Urinary bladder (tissue), 4 donors: ENCODE results near the gene ATMIN. TPM values are rescaled to one million over a fixed set of nuclear protein-coding genes. Genes with fewer than 3 reads are reported as not detected.

ENCODE experiments used
- DNase-seq: peaks from one replicate; pipeline ENCODE4 v3.0.0-alpha.2; 2015; ENCODE audit errors: extremely low spot score
- H3K27ac ChIP-seq: one replicate; pipeline ENCODE4 v1.5.1; 2013; ENCODE audit warnings: low read depth, mild to moderate bottlenecking, moderate library complexity
- H3K36me3 ChIP-seq: one replicate; pipeline ENCODE4 v1.6.1; 2013; ENCODE audit warnings: mild to moderate bottlenecking, moderate library complexity; ENCODE audit not compliant: insufficient read depth
- H3K4me1 ChIP-seq: one replicate; pipeline ENCODE4 v1.6.1; 2013; ENCODE audit warnings: mild to moderate bottlenecking, moderate library complexity; ENCODE audit not compliant: insufficient read depth
- H3K4me3 ChIP-seq: one replicate; pipeline ENCODE4 v1.5.1; 2013; ENCODE audit warnings: low read depth, low read length
- WGBS: extraction: QIAGEN DNeasy Blood & Tissue Kit; methylation state at CpG from one replicate; pipeline ENCODE4 v1.1.7; 2013; 5-methylcytosine and 5-hydroxymethylcytosine counted together
- polyA plus RNA-seq: library from polyadenylated mRNA; stranded (reverse); fragments of 200-250 nt; gene quantifications from one replicate; pipeline ENCODE4 v1.2.3, GENCODE V29; 2013
- total RNA-seq: library from RNA; depleted of rRNA; stranded (reverse); fragments of >200 nt; gene quantifications from one replicate; pipeline ENCODE4 v1.2.3, GENCODE V29; 2014
- donor health status: healthy with polysubstance abuse.
- donor health status: healthy.

ATMIN gene
- total RNA-seq: 44.1 TPM
- polyA plus RNA-seq: 26.7 TPM

GRCh38 chr16:81035398-81035974, at the start of gene ATMIN:
Gene ATMIN, plus strand, starts transcription at chr16:81035842. Its CDS starts 29 bp downstream, at chr16:81035871.
- Histone ChIP-seq H3K27ac (peak within 1 kb of the TSS; percentile 69), H3K36me3 (no peaks in the 10 kb centered on the region), H3K4me3 (peak within 1 kb of the TSS; percentile 96), H3K4me1 (no peaks in the 10 kb centered on the region)
- 5% methylated on average over 54 of the region's 54 CpGs for whole genome bisulfite sequencing
- peak; percentile 33 for DNase-seq

- H3K27ac ChIP-seq: peak overlapping the region; percentile 38
- WGBS: 39% methylated on average over 2 of the region's 2 CpGs
- DNase-seq: no peak
- no peaks in the 10 kb centered on the region for H3K36me3 ChIP-seq
- H3K4me1 ChIP-seq: no peaks in the 10 kb centered on the region
- H3K4me3 ChIP-seq: no peak overlapping the region
These were observed 49.1 kb upstream of the ATMIN start for GRCh38 chr16:80986557-80986956.

GRCh38 chr16:80988756-80989155, 46.9 kb upstream of the ATMIN start:
- 72% methylated on average over 7 of the region's 7 CpGs for WGBS
- Histone ChIP-seq H3K27ac (no peak overlapping the region), H3K4me3 (no peak overlapping the region), H3K36me3 (no peaks in the 10 kb centered on the region), H3K4me1 (no peaks in the 10 kb centered on the region)
- no peak for DNase-seq

GRCh38 chr16:80989801-80990200, 45.8 kb upstream of the ATMIN start:
- Histone ChIP-seq H3K27ac (no peak overlapping the region), H3K36me3 (no peaks in the 10 kb centered on the region), H3K4me1 (no peaks in the 10 kb centered on the region), H3K4me3 (no peak overlapping the region)
- WGBS: 31% methylated on average over 2 of the region's 2 CpGs
- DNase-seq: no peak

GRCh38 chr16:80990577-80990976, 45.1 kb upstream of the ATMIN start:
- Histone ChIP-seq H3K36me3 (no peaks in the 10 kb centered on the region), H3K27ac (no peak overlapping the region), H3K4me3 (no peak overlapping the region), H3K4me1 (no peaks in the 10 kb centered on the region)
- no peak for DNase-seq
- WGBS: 95% methylated on average over 3 of the region's 3 CpGs

GRCh38 chr16:80990978-80991377, 44.7 kb upstream of the ATMIN start:
- Histone ChIP-seq H3K4me3 (no peak overlapping the region), H3K27ac (no peak overlapping the region), H3K4me1 (no peaks in the 10 kb centered on the region), H3K36me3 (no peaks in the 10 kb centered on the region)
- DNase-seq: no peak
- WGBS: 87% methylated on average over 2 of the region's 2 CpGs

- Histone ChIP-seq H3K4me1 (no peaks in the 10 kb centered on the region), H3K27ac (no peak overlapping the region), H3K4me3 (no peak overlapping the region), H3K36me3 (no peaks in the 10 kb centered on the region)
- WGBS: 64% methylated on average over 6 of the region's 6 CpGs
- DNase-seq: no peak
These were observed 43.7 kb upstream of the ATMIN start for GRCh38 chr16:80991792-80992430.

- H3K4me1 ChIP-seq: no peaks in the 10 kb centered on the region
- no peaks in the 10 kb centered on the region for H3K36me3 ChIP-seq
- H3K27ac ChIP-seq: no peak overlapping the region
- H3K4me3 ChIP-seq: no peak overlapping the region
- DNase-seq: no peak
- 53% methylated on average over 3 of the region's 3 CpGs for WGBS
These were observed 42.9 kb upstream of the ATMIN start for GRCh38 chr16:80992676-80993293.

GRCh38 chr16:80993307-80993706, 42.3 kb upstream of the ATMIN start:
- no peaks in the 10 kb centered on the region for H3K36me3 ChIP-seq
- no peaks in the 10 kb centered on the region for H3K4me1 ChIP-seq
- no peak for DNase-seq
- no peak overlapping the region for H3K27ac ChIP-seq
- WGBS: 55% methylated on average over 6 of the region's 6 CpGs
- H3K4me3 ChIP-seq: no peak overlapping the region

GRCh38 chr16:80993834-80994233, 41.8 kb upstream of the ATMIN start:
- Histone ChIP-seq H3K36me3 (no peaks in the 10 kb centered on the region), H3K4me1 (no peaks in the 10 kb centered on the region), H3K4me3 (no peak overlapping the region), H3K27ac (no peak overlapping the region)
- no peak for DNase-seq

GRCh38 chr16:80994451-80994850, 41.2 kb upstream of the ATMIN start:
- Histone ChIP-seq H3K27ac (no peak overlapping the region), H3K4me1 (no peaks in the 10 kb centered on the region), H3K4me3 (no peak overlapping the region), H3K36me3 (no peaks in the 10 kb centered on the region)
- no peak for DNase-seq

GRCh38 chr16:80996688-80997138, 38.9 kb upstream of the ATMIN start:
- H3K4me3 ChIP-seq: no peak overlapping the region
- H3K27ac ChIP-seq: no peak overlapping the region
- DNase-seq: no peak
- WGBS: 40% methylated on average over 4 of the region's 4 CpGs
- H3K36me3 ChIP-seq: no peaks in the 10 kb centered on the region
- no peaks in the 10 kb centered on the region for H3K4me1 ChIP-seq

GRCh38 chr16:80997139-80997798, 38.4 kb upstream of the ATMIN start:
- Histone ChIP-seq H3K4me3 (peak overlapping the region; percentile 13), H3K36me3 (no peaks in the 10 kb centered on the region), H3K27ac (no peak overlapping the region), H3K4me1 (no peaks in the 10 kb centered on the region)
- WGBS: 47% methylated on average over 9 of the region's 9 CpGs
- no peak for DNase-seq
